HepG2 (cell line): Measurements from ENCODE around the gene SEC31B. TPM values are rescaled to one million over a fixed set of nuclear protein-coding genes. Genes with fewer than 3 reads are reported as not detected.

Experiments
- ATAC-seq: fragments of 200-7000 bp; cut with Tn5 transposase; 3 replicates; pipeline ENCODE4 v1.9.1; 2020; ENCODE audit warnings: mild to moderate bottlenecking, moderate library complexity
- BruUV-seq: library from RNA; stranded (reverse); fragments of 400-500 nt; replicated peaks from 2 replicates; lab custom pipeline; 2021; lab: Mats Ljungman, UMichigan
- CTCF ChIA-PET: fragments of 300-600 bp; formaldehyde crosslinking; extraction: SDS; loops from one replicate; lab custom pipeline; 2021; ENCODE audit warnings: low total read pairs, inconsistent platforms, low intra/inter-chr PET ratio; lab: Yijun Ruan, JAX
- POLR2A ChIA-PET: fragments of 350-600 bp; sonication (Branson Sonifier 250); formaldehyde crosslinking; loops from one replicate; lab custom pipeline; 2020; ENCODE audit warnings: antibody characterized with exemption, inconsistent platforms; lab: Yijun Ruan, JAX
- DNase-seq: peaks from one replicate; pipeline ENCODE4 v3.0.0-alpha.2; 2015; ENCODE audit warnings: low spot score
- FAIRE-seq: peaks from 3 replicates; lab custom pipeline; 2011; peaks lifted over from hg19 to GRCh38; lab: Jason Lieb, UNC
- H2AFZ ChIP-seq: one replicate; pipeline ENCODE4 v1.6.1; 2011; ENCODE audit warnings: low read length, inconsistent platforms
- H3K27ac ChIP-seq: fragments of 300-600 bp; 3 replicates; pipeline ENCODE4 v1.8.0; 2011; ENCODE audit warnings: mixed run types, mild to moderate bottlenecking, mixed read lengths, low read length, inconsistent platforms; ENCODE audit not compliant: insufficient read depth; ENCODE audit errors: extremely low read length
- H3K27me3 ChIP-seq, 2 experiments: fragments of 200-600 bp in 1 of 2; 2 replicates in 1 of 2; 3 replicates in 1 of 2; pipeline versions ENCODE4 v1.6.0 to v1.8.0; 2011; ENCODE audit warnings: low read length in 2 of 2, mild to moderate bottlenecking in 2 of 2, moderate library complexity in 2 of 2, inconsistent platforms in 1 of 2; ENCODE audit not compliant: insufficient read depth in 2 of 2, control insufficient read depth in 1 of 2
- H3K36me3 ChIP-seq, 2 experiments: fragments of 200-600 bp in 1 of 2; replicated peaks in 1 of 2; 2 replicates in 1 of 2; 3 replicates in 1 of 2; pipeline versions ENCODE4 v1.5.1 to v1.8.0; 2011; ENCODE audit warnings: low read length in 2 of 2, inconsistent platforms in 1 of 2; ENCODE audit not compliant: insufficient read depth in 2 of 2, control insufficient read depth in 1 of 2
- H3K4me1 ChIP-seq: 2 replicates; pipeline ENCODE4 v1.5.1; 2012; ENCODE audit warnings: low read length, inconsistent platforms; ENCODE audit not compliant: insufficient read depth
- H3K4me2 ChIP-seq: 2 replicates; pipeline ENCODE4 v1.6.0; 2011; ENCODE audit warnings: low read depth, low read length, inconsistent platforms
- H3K4me3 ChIP-seq, 3 experiments: fragments of 200-600 bp in 1 of 3; sonication (generic), shearing (Covaris generic) in 1 of 3; replicated peaks in 1 of 3; 2 replicates each; pipeline ENCODE4 v1.5.1; 2011 to 2016; ENCODE audit warnings: low read length in 3 of 3, inconsistent platforms in 2 of 3, low read depth in 2 of 3, mild to moderate bottlenecking in 2 of 3, control low read depth in 1 of 3, mixed read lengths in 1 of 3; ENCODE audit not compliant: insufficient read depth in 1 of 3
- H3K79me2 ChIP-seq: one replicate; pipeline ENCODE4 v1.6.1; 2011; ENCODE audit warnings: low read length, inconsistent platforms; ENCODE audit not compliant: insufficient read depth
- H3K9ac ChIP-seq: 2 replicates; pipeline ENCODE4 v1.6.0; 2011; ENCODE audit warnings: mild to moderate bottlenecking, low read depth, low read length, inconsistent platforms; ENCODE audit not compliant: insufficient read depth
- H3K9me3 ChIP-seq: 2 replicates; pipeline ENCODE4 v1.5.1; 2012; ENCODE audit warnings: mild to moderate bottlenecking, low read length
- H4K20me1 ChIP-seq: 2 replicates; pipeline ENCODE4 v1.6.0; 2011; ENCODE audit warnings: inconsistent platforms, mild to moderate bottlenecking, low read length, moderate library complexity; ENCODE audit not compliant: insufficient read depth
- MIXL1 ChIP-seq: IDR thresholded peaks from 2 replicates; pipeline ENCODE4 v1.6.1; 2016
- SUZ12 ChIP-seq: fragments of 150-350 bp; IDR thresholded peaks from 2 replicates; pipeline ENCODE4 v1.6.1; 2014; ENCODE audit warnings: low read depth, low read length
- U2AF1 ChIP-seq: fragments of 200-400 bp; formaldehyde crosslinking; optimal IDR thresholded peaks from 2 replicates; pipeline ENCODE3; 2017; ENCODE audit warnings: mild to moderate bottlenecking, low read depth, low read length
- ZNF33B ChIP-seq: sonication (generic); formaldehyde crosslinking; IDR thresholded peaks from 2 replicates; pipeline ENCODE4 v1.5.1; 2020; ENCODE audit warnings: mild to moderate bottlenecking, missing genetic modification reagents
- WGBS: methylation state at CpG from one replicate; pipeline ENCODE4 v1.1.6; 2017; ENCODE audit warnings: low lambda C conversion rate; 5-methylcytosine and 5-hydroxymethylcytosine counted together
- in situ Hi-C: cut with HindIII; loops from 2 replicates; pipeline ENCODE4 v1.10.0; 2017; ENCODE audit warnings: low pct_unique_long_range_greater_than_20kb; ENCODE audit not compliant: extremely low pct_ligation_motif_present
- intact Hi-C: fragments of 100-400 bp; cut with micrococcal nuclease; formaldehyde crosslinking; loops from one replicate; pipeline ENCODE4 v1.10.0; 2022; ENCODE audit not compliant: unreplicated experiment
- polyA plus RNA-seq, 8 experiments: library from polyadenylated mRNA; depleted of rRNA in 3 of 8; stranded (reverse) in 7 of 8; unstranded in 1 of 8; fragments of >200 nt; fragmentation: Illumina TruSeq in 4 of 8; extraction: Trizol in 4 of 8; gene quantifications; 2 replicates each; pipeline versions ENCODE4 v1.2.1 to v1.2.3, GENCODE V29; 2011 to 2016; ENCODE audit warnings: low read depth in 4 of 8, missing spikeins in 1 of 8, mixed read lengths in 1 of 8; ENCODE audit not compliant: insufficient read depth in 1 of 8
- total RNA-seq, 5 experiments: library from RNA; depleted of rRNA; stranded (reverse); fragments of >200 nt; fragmentation: Illumina TruSeq; extraction: Trizol; gene quantifications; 2 replicates each; pipeline ENCODE4 v1.2.3, GENCODE V29; 2016; ENCODE audit warnings: low read depth in 1 of 5
- TF ChIP-seq, protein P1 (sequence below): sonication (generic); formaldehyde crosslinking; IDR thresholded peaks from 2 replicates; pipeline ENCODE4 v1.4.0; 2020; ENCODE audit warnings: missing genetic modification reagents
- TF ChIP-seq, protein P2 (sequence below): sonication (generic); formaldehyde crosslinking; IDR thresholded peaks from 2 replicates; pipeline ENCODE4 v1.4.0; 2020; ENCODE audit warnings: mild to moderate bottlenecking, missing genetic modification reagents
- TF ChIP-seq, protein P3 (sequence below): IDR thresholded peaks from 2 replicates; pipeline ENCODE4 v1.6.1; 2016; ENCODE audit warnings: missing compliant biosample characterization, missing genetic modification reagents, borderline replicate concordance

The SEC31B gene
- total and polyA plus RNA-seq, 2 of the 13 experiments (the other 11 are each of a cell fraction or from before 2014, with no cell fraction given) = 2.0 to 8.3 TPM

DNA sequence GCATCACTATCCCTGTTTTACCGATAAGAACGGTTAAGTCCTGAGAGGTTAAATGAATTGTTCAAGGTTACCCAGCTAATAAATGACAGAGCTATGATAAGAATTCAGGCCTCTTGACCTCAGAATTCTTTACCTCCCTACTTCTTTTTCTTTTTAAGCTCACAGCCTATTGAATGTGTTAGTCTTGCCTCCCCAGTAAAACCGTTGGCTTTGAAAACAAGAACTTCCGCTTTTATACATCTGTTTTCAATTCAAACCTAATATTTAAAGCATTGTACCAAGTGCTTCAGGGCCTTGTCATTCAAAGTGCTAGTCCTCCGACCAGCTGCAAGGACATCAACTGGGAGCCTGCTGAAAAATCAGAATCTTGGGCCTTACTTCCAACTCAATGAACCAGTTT is 15.6 kb downstream of the SEC31B start (continued):
- TF ChIP-seq, protein P1, sequence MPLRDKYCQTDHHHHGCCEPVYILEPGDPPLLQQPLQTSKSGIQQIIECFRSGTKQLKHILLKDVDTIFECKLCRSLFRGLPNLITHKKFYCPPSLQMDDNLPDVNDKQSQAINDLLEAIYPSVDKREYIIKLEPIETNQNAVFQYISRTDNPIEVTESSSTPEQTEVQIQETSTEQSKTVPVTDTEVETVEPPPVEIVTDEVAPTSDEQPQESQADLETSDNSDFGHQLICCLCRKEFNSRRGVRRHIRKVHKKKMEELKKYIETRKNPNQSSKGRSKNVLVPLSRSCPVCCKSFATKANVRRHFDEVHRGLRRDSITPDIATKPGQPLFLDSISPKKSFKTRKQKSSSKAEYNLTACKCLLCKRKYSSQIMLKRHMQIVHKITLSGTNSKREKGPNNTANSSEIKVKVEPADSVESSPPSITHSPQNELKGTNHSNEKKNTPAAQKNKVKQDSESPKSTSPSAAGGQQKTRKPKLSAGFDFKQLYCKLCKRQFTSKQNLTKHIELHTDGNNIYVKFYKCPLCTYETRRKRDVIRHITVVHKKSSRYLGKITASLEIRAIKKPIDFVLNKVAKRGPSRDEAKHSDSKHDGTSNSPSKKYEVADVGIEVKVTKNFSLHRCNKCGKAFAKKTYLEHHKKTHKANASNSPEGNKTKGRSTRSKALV (CRISPR knock-in tag) = no peak

DNA sequence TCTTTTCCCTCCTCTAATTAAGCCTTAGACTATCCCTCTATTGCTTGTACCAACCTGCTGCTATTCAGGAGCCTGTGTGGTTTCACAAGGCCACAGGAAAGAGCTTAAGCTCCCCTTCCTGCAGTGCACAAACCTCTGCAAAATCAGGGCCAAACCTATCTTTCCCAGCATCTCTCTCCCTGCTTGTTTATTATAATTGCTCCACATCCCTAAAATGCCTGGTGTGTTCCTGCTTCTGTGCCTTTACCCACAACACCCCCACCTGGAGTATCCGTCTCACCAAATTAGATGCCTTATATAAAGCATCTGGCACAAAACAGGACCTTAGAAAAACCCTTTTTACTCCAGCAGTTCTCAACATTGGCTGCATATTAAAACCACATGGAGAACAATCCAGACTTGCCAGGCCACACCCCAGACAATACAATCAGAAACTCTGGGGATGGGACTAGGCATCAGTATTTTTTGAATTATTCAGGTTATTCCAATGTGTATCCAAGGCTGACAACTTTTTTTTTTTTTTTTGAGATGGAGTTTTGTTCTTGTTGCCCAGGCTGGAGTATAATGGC is 16.7 kb downstream of the SEC31B start:
- BruUV-seq = no TSS peak
- FAIRE-seq (no peak), DNase-seq (no peak), ATAC-seq (no peak)
- in situ Hi-C loops = no loop called here
- WGBS = 95% methylated on average over 1 of the region's 1 CpG
- Histone ChIP-seq H3K27me3 (no peaks in the 10 kb centered on the region), H3K9me3 (no peaks in the 10 kb centered on the region), H2AFZ (no peak overlapping the region), H3K27ac (no peak overlapping the region), H4K20me1 (no peaks in the 10 kb centered on the region), H3K4me3 (no peak overlapping the region), H3K36me3 (no peaks in the 10 kb centered on the region; a peak in 1 of 5 replicates), H3K4me1 (peaks cover 8% of the 10 kb centered on the region; the same call in 1 of the 2 replicates), H3K9ac (no peak overlapping the region), H3K4me2 (no peak overlapping the region), H3K79me2 (no peaks in the 10 kb centered on the region)
- ChIA-PET CTCF (no interaction called here), POLR2A (no interaction called here)
- TF ChIP-seq MIXL1 (CRISPR knock-in tag) (no peak), ZNF33B (CRISPR knock-in tag) (no peak), U2AF1 (no peak), SUZ12 (no peak)
- TF ChIP-seq, protein P2, sequence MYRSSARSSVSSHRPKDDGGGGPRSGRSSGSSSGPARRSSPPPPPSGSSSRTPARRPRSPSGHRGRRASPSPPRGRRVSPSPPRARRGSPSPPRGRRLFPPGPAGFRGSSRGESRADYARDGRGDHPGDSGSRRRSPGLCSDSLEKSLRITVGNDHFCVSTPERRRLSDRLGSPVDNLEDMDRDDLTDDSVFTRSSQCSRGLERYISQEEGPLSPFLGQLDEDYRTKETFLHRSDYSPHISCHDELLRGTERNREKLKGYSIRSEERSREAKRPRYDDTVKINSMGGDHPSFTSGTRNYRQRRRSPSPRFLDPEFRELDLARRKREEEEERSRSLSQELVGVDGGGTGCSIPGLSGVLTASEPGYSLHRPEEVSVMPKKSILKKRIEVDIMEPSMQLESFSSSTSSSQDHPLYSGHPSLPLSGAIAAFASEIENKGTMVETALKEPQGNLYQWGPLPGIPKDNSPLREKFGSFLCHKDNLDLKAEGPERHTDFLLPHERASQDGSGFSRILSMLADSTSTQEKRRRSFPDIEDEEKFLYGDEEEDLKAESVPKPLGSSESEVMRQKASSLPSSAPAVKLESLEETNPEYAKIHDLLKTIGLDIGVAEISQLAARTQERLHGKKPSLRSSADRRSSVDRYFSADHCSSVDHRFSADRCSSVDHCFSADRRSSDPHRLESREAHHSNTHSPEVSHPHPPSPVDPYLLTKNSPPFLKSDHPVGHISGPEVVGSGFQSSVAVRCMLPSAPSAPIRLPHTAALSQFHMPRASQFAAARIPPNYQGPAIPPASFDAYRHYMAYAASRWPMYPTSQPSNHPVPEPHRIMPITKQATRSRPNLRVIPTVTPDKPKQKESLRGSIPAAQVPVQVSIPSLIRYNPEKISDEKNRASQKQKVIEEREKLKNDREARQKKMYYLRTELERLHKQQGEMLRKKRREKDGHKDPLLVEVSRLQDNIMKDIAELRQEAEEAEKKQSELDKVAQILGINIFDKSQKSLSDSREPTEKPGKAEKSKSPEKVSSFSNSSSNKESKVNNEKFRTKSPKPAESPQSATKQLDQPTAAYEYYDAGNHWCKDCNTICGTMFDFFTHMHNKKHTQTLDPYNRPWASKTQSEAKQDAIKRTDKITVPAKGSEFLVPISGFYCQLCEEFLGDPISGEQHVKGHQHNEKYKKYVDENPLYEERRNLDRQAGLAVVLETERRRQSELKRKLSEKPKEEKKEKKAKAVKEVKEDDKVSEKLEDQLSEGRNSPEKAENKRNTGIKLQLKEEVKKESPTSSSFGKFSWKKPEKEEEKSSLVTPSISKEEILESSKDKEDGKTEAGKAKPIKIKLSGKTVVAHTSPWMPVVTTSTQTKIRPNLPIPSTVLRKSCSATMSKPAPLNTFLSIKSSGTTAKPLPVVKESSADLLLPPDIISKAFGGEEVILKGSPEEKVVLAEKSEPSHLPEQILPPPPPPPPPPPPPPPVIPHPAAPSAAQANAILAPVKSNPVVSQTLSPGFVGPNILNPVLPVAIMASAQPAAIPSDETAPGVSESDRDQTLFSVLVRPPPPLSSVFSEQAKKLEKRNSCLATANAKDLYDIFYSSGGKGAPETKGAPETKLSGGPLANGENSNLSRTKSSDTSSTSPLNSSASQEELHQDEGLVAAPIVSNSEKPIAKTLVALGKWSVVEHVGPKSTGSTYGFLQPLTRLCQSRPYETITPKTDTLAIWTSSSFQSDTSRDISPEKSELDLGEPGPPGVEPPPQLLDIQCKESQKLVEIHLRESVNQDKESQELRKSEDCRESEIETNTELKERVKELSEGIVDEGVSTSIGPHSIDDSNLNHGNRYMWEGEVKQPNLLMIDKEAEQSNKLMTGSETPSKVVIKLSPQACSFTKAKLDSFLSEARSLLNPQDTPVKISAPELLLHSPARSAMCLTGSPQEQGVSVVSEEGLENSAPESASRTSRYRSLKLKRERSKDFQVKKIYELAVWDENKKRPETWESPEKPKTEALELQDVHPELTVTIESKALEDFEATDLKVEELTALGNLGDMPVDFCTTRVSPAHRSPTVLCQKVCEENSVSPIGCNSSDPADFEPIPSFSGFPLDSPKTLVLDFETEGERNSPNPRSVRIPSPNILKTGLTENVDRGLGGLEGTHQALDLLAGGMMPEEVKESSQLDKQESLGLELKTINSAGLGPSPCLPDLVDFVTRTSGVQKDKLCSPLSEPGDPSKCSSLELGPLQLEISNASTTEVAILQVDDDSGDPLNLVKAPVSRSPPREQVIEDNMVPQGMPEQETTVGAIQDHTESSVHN = no peak
- TF ChIP-seq, protein P3, sequence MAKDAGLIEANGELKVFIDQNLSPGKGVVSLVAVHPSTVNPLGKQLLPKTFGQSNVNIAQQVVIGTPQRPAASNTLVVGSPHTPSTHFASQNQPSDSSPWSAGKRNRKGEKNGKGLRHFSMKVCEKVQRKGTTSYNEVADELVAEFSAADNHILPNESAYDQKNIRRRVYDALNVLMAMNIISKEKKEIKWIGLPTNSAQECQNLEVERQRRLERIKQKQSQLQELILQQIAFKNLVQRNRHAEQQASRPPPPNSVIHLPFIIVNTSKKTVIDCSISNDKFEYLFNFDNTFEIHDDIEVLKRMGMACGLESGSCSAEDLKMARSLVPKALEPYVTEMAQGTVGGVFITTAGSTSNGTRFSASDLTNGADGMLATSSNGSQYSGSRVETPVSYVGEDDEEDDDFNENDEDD = no peak
- intact Hi-C loops = no loop called here
